WI38 (cell line): ENCODE measurements around the gene COX7A2.

Experiments used
- H3K4me3 ChIP-seq: 2 replicates; pipeline ENCODE4 v1.5.1; 2011; ENCODE audit warnings: low read depth, mild to moderate bottlenecking, control low read depth, low read length
- TF ChIP-seq, protein P1 (sequence below): IDR thresholded peaks from 2 replicates; pipeline ENCODE4 v1.5.1; 2012; ENCODE audit warnings: low read depth, mild to moderate bottlenecking, control low read depth, low read length

Gene COX7A2

GRCh38 chr6:75268121-75268987, 24.8 kb upstream of the COX7A2 start:
- H3K4me3 ChIP-seq: no peak overlapping the region
- TF ChIP-seq, protein P1, sequence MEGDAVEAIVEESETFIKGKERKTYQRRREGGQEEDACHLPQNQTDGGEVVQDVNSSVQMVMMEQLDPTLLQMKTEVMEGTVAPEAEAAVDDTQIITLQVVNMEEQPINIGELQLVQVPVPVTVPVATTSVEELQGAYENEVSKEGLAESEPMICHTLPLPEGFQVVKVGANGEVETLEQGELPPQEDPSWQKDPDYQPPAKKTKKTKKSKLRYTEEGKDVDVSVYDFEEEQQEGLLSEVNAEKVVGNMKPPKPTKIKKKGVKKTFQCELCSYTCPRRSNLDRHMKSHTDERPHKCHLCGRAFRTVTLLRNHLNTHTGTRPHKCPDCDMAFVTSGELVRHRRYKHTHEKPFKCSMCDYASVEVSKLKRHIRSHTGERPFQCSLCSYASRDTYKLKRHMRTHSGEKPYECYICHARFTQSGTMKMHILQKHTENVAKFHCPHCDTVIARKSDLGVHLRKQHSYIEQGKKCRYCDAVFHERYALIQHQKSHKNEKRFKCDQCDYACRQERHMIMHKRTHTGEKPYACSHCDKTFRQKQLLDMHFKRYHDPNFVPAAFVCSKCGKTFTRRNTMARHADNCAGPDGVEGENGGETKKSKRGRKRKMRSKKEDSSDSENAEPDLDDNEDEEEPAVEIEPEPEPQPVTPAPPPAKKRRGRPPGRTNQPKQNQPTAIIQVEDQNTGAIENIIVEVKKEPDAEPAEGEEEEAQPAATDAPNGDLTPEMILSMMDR: no peak

DNA sequence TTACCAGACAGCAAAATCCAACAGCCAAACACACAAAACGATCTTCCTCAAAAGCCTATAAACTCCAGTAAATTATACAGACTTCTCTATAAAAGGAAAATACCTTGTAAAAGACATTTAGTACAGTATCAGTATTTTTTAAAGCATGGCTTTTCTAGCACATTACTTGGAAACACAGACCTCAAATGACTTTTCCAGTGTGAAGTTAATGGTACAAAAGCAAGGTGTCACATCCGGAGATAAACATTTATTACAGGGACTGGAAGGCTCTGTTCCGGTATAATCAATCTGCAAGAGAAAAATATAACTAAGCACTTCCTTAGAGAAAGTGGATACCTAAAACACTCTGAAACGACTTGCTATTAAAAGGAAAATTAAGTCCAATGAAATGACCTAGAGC, 23.9 kb upstream of the COX7A2 start:
- H3K4me3 ChIP-seq: no peak overlapping the region
- TF ChIP-seq, protein P1: no peak

DNA sequence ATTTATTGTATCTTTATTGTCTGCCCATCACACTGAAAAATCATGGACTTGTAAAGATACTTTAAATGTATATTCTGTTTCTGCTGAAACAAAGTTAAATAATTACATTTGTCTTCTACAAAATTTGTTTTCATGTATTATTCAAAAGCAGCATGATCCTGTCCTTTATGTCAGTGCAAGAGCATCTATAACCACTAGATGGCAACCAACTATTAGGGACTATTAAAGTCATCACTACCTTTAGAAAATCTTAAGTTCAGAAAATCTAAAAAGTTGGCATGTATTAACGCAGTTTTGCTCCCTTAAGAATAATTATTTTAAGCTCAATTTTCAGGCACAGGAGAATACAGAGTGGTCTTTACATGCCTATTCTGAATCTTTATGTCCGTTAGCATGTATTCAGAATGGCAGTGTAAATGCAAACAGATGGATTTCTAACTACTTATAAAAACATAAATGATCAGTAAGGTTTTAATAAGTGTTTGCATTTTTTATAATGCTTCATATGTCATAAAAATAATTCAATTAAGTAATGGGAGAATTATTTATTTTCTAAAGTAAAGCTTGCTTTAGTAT, 23.2 kb upstream of the COX7A2 start:
- TF ChIP-seq, protein P1: peak; percentile 47; the same call in 1 of the 2 replicates
- no peak overlapping the region for H3K4me3 ChIP-seq

- TF ChIP-seq, protein P1: no peak
These were observed 19.8 kb upstream of the COX7A2 start for GRCh38 chr6:75263401-75263750.

DNA sequence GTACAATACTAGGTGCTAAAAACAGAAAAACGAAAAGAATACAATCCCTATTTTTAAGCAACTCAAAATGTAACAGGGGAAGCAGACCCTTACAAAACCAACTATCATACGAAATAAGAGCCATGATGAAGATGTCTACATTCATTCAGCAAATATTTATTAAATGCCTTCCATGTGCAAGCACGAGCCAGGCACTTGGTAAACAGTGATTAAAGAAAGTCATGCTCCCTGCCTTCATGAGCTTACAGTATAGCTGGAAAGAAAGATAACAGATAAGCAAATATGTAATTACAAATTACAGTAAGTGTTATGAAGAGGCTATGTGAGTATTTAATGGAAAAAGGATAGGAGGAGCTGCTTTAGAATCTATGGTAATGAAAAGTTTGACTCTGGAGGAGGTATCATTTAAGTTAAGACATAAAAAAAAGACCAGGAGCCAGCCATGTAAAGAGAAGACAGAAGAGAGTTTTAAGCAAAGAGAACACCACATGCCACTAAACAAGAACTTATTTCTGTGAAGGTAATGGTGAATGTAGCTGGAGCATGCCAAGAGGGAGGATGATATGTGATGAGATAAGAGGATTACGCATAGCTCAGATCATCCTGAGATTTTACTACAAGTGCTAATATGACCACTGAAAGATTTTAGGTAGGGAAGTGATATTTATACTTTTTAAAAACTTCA, 19.3 kb upstream of the COX7A2 start:
- no peak overlapping the region for H3K4me3 ChIP-seq
- TF ChIP-seq, protein P1: no peak

More at GRCh38 chr6:75263401-75263750, 19.8 kb upstream of the COX7A2 start:
- H3K4me3 ChIP-seq: no peak overlapping the region

GRCh38 chr6:75261299-75261698, 17.7 kb upstream of the COX7A2 start:
- H3K4me3 ChIP-seq: no peak overlapping the region
- TF ChIP-seq, protein P1: no peak
